ENCODE measurements around the gene RAI1. TPM values are rescaled to one million over a fixed set of nuclear protein-coding genes. Genes with fewer than 3 reads are reported as not detected.

The RAI1 gene
- total RNA-seq, 1 donor from 2014 or later, result 24.7 TPM

DNA sequence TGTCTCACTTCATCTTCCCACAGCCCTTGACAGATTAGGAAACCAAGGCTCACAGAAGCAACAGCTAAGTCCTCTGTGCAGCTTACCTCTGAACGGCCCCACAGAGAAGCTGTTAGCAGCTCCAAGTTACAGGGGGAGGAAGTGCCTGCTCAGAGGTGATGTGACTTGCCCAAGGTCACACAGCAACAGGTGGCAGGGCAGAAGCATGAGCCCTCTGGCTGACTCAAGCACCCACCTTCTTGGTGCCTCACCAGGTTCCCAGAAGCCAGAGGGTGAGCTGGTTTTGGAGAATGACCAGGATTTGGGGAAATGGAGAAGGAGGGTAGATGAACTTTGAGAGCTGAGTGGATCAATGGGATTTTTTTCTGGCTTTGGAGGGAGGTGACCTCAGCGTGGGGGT, 14.0 kb upstream of the RAI1 start:
- Histone ChIP-seq H3K36me3 (no peaks in the 10 kb centered on the region), H3K27ac (no peak overlapping the region), H3K27me3 (no peaks in the 10 kb centered on the region), H3K4me1 (no peaks in the 10 kb centered on the region), H3K9me3 (no peaks in the 10 kb centered on the region), H3K4me3 (no peak overlapping the region)
- intact Hi-C loops (cut with DNase I), result no loop called here
- TF ChIP-seq, protein P1, sequence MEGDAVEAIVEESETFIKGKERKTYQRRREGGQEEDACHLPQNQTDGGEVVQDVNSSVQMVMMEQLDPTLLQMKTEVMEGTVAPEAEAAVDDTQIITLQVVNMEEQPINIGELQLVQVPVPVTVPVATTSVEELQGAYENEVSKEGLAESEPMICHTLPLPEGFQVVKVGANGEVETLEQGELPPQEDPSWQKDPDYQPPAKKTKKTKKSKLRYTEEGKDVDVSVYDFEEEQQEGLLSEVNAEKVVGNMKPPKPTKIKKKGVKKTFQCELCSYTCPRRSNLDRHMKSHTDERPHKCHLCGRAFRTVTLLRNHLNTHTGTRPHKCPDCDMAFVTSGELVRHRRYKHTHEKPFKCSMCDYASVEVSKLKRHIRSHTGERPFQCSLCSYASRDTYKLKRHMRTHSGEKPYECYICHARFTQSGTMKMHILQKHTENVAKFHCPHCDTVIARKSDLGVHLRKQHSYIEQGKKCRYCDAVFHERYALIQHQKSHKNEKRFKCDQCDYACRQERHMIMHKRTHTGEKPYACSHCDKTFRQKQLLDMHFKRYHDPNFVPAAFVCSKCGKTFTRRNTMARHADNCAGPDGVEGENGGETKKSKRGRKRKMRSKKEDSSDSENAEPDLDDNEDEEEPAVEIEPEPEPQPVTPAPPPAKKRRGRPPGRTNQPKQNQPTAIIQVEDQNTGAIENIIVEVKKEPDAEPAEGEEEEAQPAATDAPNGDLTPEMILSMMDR (IDR thresholded peaks at IDR 0.05), result no peak
- no peak for DNase-seq (ENCODE audit: low spot score in 2 of 2)

DNA sequence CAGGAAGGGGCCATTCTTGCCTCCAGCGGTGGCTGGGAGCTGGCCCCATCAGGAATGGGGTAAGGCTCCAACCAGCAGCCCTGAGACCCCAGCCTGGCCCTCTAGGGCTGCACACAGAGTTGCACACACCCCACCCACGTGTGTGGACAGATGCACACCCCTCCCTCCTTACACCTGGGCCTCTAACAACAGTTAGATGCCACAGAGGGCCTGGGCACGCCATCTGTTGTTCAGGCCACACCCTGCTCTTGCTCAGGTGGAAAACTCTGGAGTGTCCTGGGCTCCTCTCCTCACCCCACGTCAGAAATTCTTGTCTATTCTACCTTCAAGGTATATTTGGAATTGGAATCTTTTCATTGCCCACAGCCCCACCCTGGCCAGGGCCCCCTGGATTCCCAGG, 13.3 kb upstream of the RAI1 start:
- no peak for DNase-seq (ENCODE audit: low spot score in 2 of 2)
- Histone ChIP-seq H3K9me3 (no peaks in the 10 kb centered on the region), H3K4me1 (no peaks in the 10 kb centered on the region), H3K4me3 (no peak overlapping the region), H3K27me3 (no peaks in the 10 kb centered on the region), H3K36me3 (no peaks in the 10 kb centered on the region), H3K27ac (no peak overlapping the region)
- TF ChIP-seq, protein P1 (IDR thresholded peaks at IDR 0.05), result no peak
- intact Hi-C loops (cut with DNase I), result no loop called here

DNA sequence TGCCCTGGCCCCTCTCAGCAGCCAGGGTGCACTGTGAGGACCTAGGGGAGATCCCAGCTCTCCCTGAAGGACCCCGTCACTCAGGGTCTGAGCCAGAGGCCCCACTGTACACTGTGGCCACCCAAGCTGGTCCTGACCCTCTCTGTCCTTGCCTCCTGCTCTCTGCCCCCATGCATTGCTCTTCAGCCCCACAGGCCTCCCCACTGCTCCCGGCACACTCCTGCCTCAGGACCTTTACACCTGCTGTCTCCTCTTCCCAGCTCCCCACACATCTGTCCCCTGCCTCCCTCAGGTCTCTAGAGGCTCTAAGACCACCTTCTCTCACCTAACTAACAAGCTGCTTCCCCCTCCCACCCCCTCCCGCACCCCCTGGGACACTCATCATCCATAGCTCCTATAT, 12.9 kb upstream of the RAI1 start:
- DNase-seq (ENCODE audit: low spot score in 2 of 2), result no peak
- H3K9me3 ChIP-seq, result no peaks in the 10 kb centered on the region
- no peaks in the 10 kb centered on the region for H3K27me3 ChIP-seq
- TF ChIP-seq, protein P1 (IDR thresholded peaks at IDR 0.05), result no peak
- H3K36me3 ChIP-seq, result no peaks in the 10 kb centered on the region
- no peak overlapping the region for H3K4me3 ChIP-seq
- no peaks in the 10 kb centered on the region for H3K4me1 ChIP-seq
- intact Hi-C loops (cut with DNase I), result no loop called here
- H3K27ac ChIP-seq, result no peak overlapping the region

DNA sequence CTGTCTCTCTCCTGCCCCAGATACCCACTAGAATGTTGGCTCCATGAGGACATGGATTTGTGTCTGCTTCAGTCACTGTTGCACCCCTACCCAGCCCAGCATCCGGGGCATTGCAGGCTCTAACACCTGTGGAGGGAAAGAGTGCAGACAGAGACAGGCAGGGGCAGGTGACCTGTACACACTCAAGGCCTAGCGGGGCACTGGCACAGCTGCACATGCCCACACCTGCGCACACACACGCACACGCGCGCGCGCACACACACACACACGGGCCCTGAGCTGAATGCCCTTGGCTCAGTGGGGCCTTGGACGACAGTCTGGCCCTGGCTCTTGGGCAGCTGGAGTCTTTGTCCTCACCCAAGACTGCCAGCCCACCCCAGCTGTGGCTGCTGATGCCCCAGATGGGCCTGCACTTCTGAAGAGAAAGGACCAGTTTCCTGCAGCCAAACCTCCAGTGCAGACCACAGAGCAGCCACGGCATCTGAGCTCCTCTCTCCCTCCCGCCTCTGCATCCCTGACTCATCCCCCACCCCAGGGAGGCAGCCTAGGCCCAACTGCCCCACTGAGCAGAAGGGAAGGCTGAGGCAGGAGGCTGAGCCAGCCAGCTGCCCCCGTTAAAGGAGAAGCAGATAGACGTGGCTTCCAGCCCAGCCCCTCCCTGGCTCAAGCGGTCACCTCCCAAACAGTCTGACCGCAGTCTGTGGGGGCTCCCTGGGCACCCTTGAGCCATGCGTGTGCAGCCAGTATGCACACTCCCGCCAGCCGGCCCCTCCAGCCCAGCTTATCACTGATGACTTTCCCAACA, 12.3 kb upstream of the RAI1 start:
- intact Hi-C loops (cut with DNase I), result no loop called here
- H3K27ac ChIP-seq, result no peak overlapping the region
- TF ChIP-seq, protein P1 (IDR thresholded peaks at IDR 0.05), result no peak
- H3K27me3 ChIP-seq, result no peaks in the 10 kb centered on the region
- H3K4me3 ChIP-seq, result no peak overlapping the region
- no peaks in the 10 kb centered on the region for H3K4me1 ChIP-seq
- DNase-seq (ENCODE audit: low spot score in 2 of 2), result no peak
- H3K36me3 ChIP-seq, result no peaks in the 10 kb centered on the region
- H3K9me3 ChIP-seq, result no peaks in the 10 kb centered on the region

DNA sequence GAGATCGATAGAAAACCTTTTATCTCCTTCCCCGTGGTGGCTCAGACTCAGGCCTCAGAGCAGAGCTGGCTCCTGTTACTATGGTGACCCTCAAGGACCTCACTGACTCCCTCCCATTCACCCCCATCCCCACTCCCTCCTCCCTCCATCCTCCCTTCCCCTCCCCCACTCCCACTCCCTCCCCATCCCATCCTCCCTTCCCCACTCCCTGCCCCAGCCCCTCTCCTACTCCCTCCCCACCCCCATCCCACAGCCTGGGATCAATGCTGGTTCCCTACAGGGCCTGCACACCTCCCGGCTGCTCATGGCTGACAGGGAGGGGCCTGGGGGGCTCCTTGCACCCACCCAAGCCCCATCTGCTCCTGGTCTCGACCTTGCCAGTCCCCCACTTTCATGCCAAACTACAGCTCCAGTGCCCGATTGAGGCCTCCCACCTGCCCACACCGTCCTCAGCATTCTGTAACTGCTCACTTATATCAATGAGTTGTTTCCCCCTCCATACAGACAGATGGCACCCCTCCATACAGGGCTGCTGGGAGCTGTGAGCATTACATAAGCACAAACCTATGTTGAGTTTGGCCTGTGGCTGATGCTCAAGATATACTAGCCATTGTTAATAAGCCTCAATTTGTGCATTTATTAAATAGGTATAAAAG, 11.6 kb upstream of the RAI1 start:
- Histone ChIP-seq H3K27ac (no peak overlapping the region), H3K36me3 (no peaks in the 10 kb centered on the region), H3K27me3 (no peaks in the 10 kb centered on the region), H3K9me3 (no peaks in the 10 kb centered on the region), H3K4me3 (no peak overlapping the region), H3K4me1 (no peaks in the 10 kb centered on the region)
- TF ChIP-seq, protein P1 (IDR thresholded peaks at IDR 0.05), result no peak
- DNase-seq (ENCODE audit: low spot score in 2 of 2), result no peak
- intact Hi-C loops (cut with DNase I), result no loop called here
